ENCODE measurements around the gene RER1. TPM values are rescaled to one million over a fixed set of nuclear protein-coding genes. Genes with fewer than 3 reads are reported as not detected.

Gene RER1
- total RNA-seq, 1 experiment from 2014 or later = 155 TPM

GRCh38 chr1:2378441-2378851 lies 13.2 kb upstream of the RER1 start:
- Histone ChIP-seq H3K36me3 (ENCODE audit: control insufficient read depth in 1 of 2, insufficient read depth in 2 of 2, low read length in 2 of 2) (no peaks in the 10 kb centered on the region), H3K9ac (ENCODE audit: low read length) (no peak overlapping the region), H3K4me3 (replicated peaks in 1 of 2; ENCODE audit: low read depth in 1 of 2, low read length in 2 of 2) (no peak overlapping the region), H3K79me2 (ENCODE audit: insufficient read depth, low read length) (no peaks in the 10 kb centered on the region), H2AFZ (ENCODE audit: low read depth, low read length, poor library complexity, severe bottlenecking) (no peak overlapping the region), H3K27me3 (ENCODE audit: insufficient read depth, low read length) (no peaks in the 10 kb centered on the region), H3K4me1 (ENCODE audit: control insufficient read depth in 1 of 2, insufficient read depth in 2 of 2, low read length in 2 of 2) (0 out of 4 replicates have a peak, but pooled peaks cover 0 to 6% of the 10 kb centered on the region in 2 experiments), H3K9me3 (ENCODE audit: control insufficient read depth in 1 of 2, insufficient read depth in 1 of 2, low read depth in 1 of 2, low read length in 2 of 2) (no peaks in the 10 kb centered on the region), H3K4me2 (ENCODE audit: low read length) (no peak overlapping the region), H3K27ac (ENCODE audit: low read depth, low read length) (no peak overlapping the region), H4K20me1 (ENCODE audit: insufficient read depth) (no peaks in the 10 kb centered on the region), H3K9me2 (ENCODE audit: insufficient read depth) (no peaks in the 10 kb centered on the region)
- intact Hi-C loops (cut with micrococcal nuclease) = no loop called here
- no peak for DNase-seq (ENCODE audit: low read depth, low spot score)
- BruUV-seq (replicated peaks) = no TSS peak
- POLR2A ChIA-PET = no interaction called here
- RAD21 ChIA-PET (ENCODE audit: low non-redundant PET in 1 of 2, low total read pairs in 2 of 2, uncharacterized antibody in 2 of 2, unreplicated experiment in 2 of 2) = no interaction called here
- no peak for ATAC-seq
- TF ChIP-seq ZFX (IDR thresholded peaks at IDR 0.05) = 0 out of 2 replicates have a peak, but pooled peaks have one; percentile 13
- TF ChIP-seq, protein P1, sequence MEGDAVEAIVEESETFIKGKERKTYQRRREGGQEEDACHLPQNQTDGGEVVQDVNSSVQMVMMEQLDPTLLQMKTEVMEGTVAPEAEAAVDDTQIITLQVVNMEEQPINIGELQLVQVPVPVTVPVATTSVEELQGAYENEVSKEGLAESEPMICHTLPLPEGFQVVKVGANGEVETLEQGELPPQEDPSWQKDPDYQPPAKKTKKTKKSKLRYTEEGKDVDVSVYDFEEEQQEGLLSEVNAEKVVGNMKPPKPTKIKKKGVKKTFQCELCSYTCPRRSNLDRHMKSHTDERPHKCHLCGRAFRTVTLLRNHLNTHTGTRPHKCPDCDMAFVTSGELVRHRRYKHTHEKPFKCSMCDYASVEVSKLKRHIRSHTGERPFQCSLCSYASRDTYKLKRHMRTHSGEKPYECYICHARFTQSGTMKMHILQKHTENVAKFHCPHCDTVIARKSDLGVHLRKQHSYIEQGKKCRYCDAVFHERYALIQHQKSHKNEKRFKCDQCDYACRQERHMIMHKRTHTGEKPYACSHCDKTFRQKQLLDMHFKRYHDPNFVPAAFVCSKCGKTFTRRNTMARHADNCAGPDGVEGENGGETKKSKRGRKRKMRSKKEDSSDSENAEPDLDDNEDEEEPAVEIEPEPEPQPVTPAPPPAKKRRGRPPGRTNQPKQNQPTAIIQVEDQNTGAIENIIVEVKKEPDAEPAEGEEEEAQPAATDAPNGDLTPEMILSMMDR (IDR thresholded peaks at IDR 0.05 in 2 of 3, conservative IDR thresholded peaks at IDR 0.05 in 1 of 3; ENCODE audit: borderline replicate concordance in 1 of 3, insufficient read depth in 1 of 3, low read depth in 2 of 3, low read length in 2 of 3) = no peak
- CTCF ChIA-PET = interaction anchor here (7.7 kb wide), 1 partner anchor 181 kb away, joined by 271 read pairs; the partner anchor contains the start of gene FAAP20

DNA sequence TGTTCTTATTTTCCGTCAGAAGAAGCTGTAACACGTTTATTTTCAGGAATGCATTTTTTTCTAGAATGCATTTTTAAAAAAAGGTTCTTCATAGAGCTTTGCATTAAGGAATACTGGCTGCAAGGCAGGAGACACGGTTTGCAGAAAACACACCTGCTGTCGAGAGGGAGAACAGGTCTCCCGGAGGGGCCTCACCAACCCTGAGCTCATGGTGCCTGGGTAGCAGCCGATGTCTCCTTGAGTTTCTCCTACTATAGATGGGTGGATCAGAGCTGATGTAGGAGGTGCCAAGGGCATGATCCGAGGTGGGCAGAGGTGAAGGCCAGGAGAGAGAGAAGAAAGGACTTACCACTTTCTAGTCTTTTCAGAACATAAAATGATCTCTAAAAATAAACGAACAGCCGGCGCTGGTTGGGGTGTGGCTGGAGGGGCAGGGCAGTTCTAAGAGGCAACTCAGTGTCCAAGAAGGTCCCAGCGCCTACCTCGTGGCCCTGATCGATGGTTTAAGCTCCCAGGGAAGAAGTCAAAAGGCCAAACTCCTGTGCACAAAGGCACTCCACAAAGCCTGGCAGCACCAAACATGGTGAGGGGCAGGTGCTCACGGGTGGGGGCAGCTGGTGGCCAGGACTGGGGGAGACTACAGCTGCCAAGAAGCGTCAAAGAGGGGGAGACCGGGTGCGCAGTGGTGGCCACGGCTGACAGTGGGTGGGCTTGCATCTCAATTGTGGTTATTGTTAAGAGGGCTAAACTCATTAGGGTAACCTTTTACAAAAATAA lies 12.5 kb upstream of the RER1 start:
- Histone ChIP-seq H3K4me2 (ENCODE audit: low read length) (no peak overlapping the region), H3K27me3 (ENCODE audit: insufficient read depth, low read length) (no peaks in the 10 kb centered on the region), H3K36me3 (ENCODE audit: control insufficient read depth in 1 of 2, insufficient read depth in 2 of 2, low read length in 2 of 2) (no peaks in the 10 kb centered on the region), H2AFZ (ENCODE audit: low read depth, low read length, poor library complexity, severe bottlenecking) (no peak overlapping the region), H3K4me1 (ENCODE audit: control insufficient read depth in 1 of 2, insufficient read depth in 2 of 2, low read length in 2 of 2) (0 out of 4 replicates have a peak, but pooled peaks cover 0 to 6% of the 10 kb centered on the region in 2 experiments), H3K4me3 (replicated peaks in 1 of 2; ENCODE audit: low read depth in 1 of 2, low read length in 2 of 2) (no peak overlapping the region), H3K9me2 (ENCODE audit: insufficient read depth) (no peaks in the 10 kb centered on the region), H3K9ac (ENCODE audit: low read length) (no peak overlapping the region), H3K79me2 (ENCODE audit: insufficient read depth, low read length) (no peaks in the 10 kb centered on the region), H4K20me1 (ENCODE audit: insufficient read depth) (no peaks in the 10 kb centered on the region), H3K27ac (ENCODE audit: low read depth, low read length) (no peak overlapping the region), H3K9me3 (ENCODE audit: control insufficient read depth in 1 of 2, insufficient read depth in 1 of 2, low read depth in 1 of 2, low read length in 2 of 2) (no peaks in the 10 kb centered on the region)
- ATAC-seq (no peak), DNase-seq (ENCODE audit: low read depth, low spot score) (no peak)
- no TSS peak for BruUV-seq (replicated peaks)
- ChIA-PET RAD21 (ENCODE audit: low non-redundant PET in 1 of 2, low total read pairs in 2 of 2, uncharacterized antibody in 2 of 2, unreplicated experiment in 2 of 2) (no interaction called here), POLR2A (no interaction called here), CTCF (interaction anchor here (7.7 kb wide), 1 partner anchor 182 kb away, joined by 271 read pairs; the partner anchor contains the start of gene FAAP20)
- intact Hi-C loops (cut with micrococcal nuclease) = no loop called here
- TF ChIP-seq CBX3 (IDR thresholded peaks at IDR 0.05; ENCODE audit: low read depth) = no peak
- no peak for TF ChIP-seq SRF (IDR thresholded peaks at IDR 0.05; ENCODE audit: low read depth)
- TF ChIP-seq TCF7L2 (IDR thresholded peaks at IDR 0.05; ENCODE audit: borderline replicate concordance, extremely low read depth, insufficient read depth, insufficient read length) = no peak
- TF ChIP-seq FOSL1 (IDR thresholded peaks at IDR 0.05; ENCODE audit: low read depth) = no peak
- no peak for TF ChIP-seq REST (IDR thresholded peaks at IDR 0.05; ENCODE audit: low read depth)
- TF ChIP-seq MAX (IDR thresholded peaks at IDR 0.05) = no peak
- no peak for TF ChIP-seq JUND (IDR thresholded peaks at IDR 0.05)
- TF ChIP-seq EZH2 (IDR thresholded peaks at IDR 0.05) = no peak
- TF ChIP-seq EGR1 (IDR thresholded peaks at IDR 0.05; ENCODE audit: low read depth) = no peak
